Testis (tissue), 3 donors: ENCODE data around the gene IREB2. TPM values are rescaled to one million over a fixed set of nuclear protein-coding genes. Genes with fewer than 3 reads are reported as not detected.

Source experiments
- DNase-seq: peaks from one replicate; pipeline ENCODE4 v3.0.0-alpha.2; 2019
- H3K27ac ChIP-seq, 2 donors: fragments of 200-600 bp; sonication (generic); one replicate each; pipeline ENCODE4 v1.5.1; 2019
- H3K27me3 ChIP-seq: fragments of 200-600 bp; sonication (generic); one replicate; pipeline ENCODE4 v1.5.1; 2019
- H3K36me3 ChIP-seq: fragments of 200-600 bp; sonication (generic); one replicate; pipeline ENCODE4 v1.5.1; 2017; ENCODE audit warnings: low read depth; ENCODE audit errors: missing control alignments
- H3K4me1 ChIP-seq: fragments of 200-600 bp; sonication (generic); one replicate; pipeline ENCODE4 v1.5.1; 2019
- H3K4me3 ChIP-seq, 2 donors: fragments of 200-600 bp; sonication (generic); one replicate each; pipeline ENCODE4 v1.5.1; 2017 to 2019
- H3K9me3 ChIP-seq: fragments of 200-600 bp; sonication (generic); one replicate; pipeline ENCODE4 v1.5.1; 2017
- CTCF ChIP-seq, 3 experiments: fragments of 450-650 bp in 2 of 3; fragments of 200-600 bp in 1 of 3; sonication (generic) in 1 of 3; IDR thresholded peaks; one replicate each; pipeline ENCODE4 v1.5.1; 2016 to 2019; ENCODE audit warnings: antibody characterized with exemption in 3 of 3, mild to moderate bottlenecking in 2 of 3, moderate library complexity in 1 of 3
- POLR2A ChIP-seq: fragments of 450-650 bp; IDR thresholded peaks from one replicate; pipeline ENCODE4 v1.6.1; 2017; ENCODE audit warnings: antibody characterized with exemption, mild to moderate bottlenecking, moderate library complexity
- WGBS, 2 donors: methylation state at CpG; one replicate each; pipeline ENCODE4 v1.1.5; 2018; 5-methylcytosine and 5-hydroxymethylcytosine counted together
- intact Hi-C: fragments of 100-400 bp; cut with DNase I; formaldehyde crosslinking; loops from one replicate; pipeline ENCODE4 v1.15.1; 2023; ENCODE audit warnings: low total_unique reads
- polyA plus RNA-seq: library from polyadenylated mRNA; stranded (reverse); fragments of 350-450 nt; fragmentation: Illumina TruSeq; extraction: RNeasy Lipid Tissue Mini Kit (QIAGEN cat#74804); gene quantifications from one replicate; pipeline ENCODE4 v1.2.3, GENCODE V29; 2014; ENCODE audit warnings: low read depth, low replicate concordance; ENCODE audit not compliant: insufficient read depth
- total RNA-seq, 2 donors: library from RNA; depleted of rRNA; stranded (reverse); fragments of >200 nt; gene quantifications; one replicate each; pipeline ENCODE4 v1.2.3, GENCODE V29; 2016

The IREB2 gene
- total and polyA plus RNA-seq, 3 donors from 2014 or later: 43.1 to 69.0 (median 52.3) TPM

- Histone ChIP-seq H3K4me1 (no peaks in the 10 kb centered on the region), H3K27ac (no peak overlapping the region), H3K9me3 (no peaks in the 10 kb centered on the region), H3K4me3 (no peak overlapping the region), H3K36me3 (no peaks in the 10 kb centered on the region), H3K27me3 (no peaks in the 10 kb centered on the region)
- no peak for TF ChIP-seq CTCF (IDR thresholded peaks at IDR 0.05)
- TF ChIP-seq POLR2A: no peak
- no peak for DNase-seq
- 82 to 91% methylated on average over 8 of the region's 8 CpGs for WGBS, 2 donors
- intact Hi-C loops: no loop called here
Observed at GRCh38 chr15:78417754-78418630, 20.0 kb upstream of the IREB2 start.

GRCh38 chr15:78418686-78419085 lies 19.3 kb upstream of the IREB2 start:
- DNase-seq: no peak
- 83 to 87% methylated on average over 9 of the region's 9 CpGs for WGBS, 2 donors
- Histone ChIP-seq H3K4me1 (no peaks in the 10 kb centered on the region), H3K9me3 (no peaks in the 10 kb centered on the region), H3K27ac (no peak overlapping the region), H3K4me3 (no peak overlapping the region), H3K27me3 (no peaks in the 10 kb centered on the region), H3K36me3 (no peaks in the 10 kb centered on the region)
- intact Hi-C loops: no loop called here
- TF ChIP-seq CTCF (IDR thresholded peaks at IDR 0.05) (no peak), POLR2A (no peak)

GRCh38 chr15:78419367-78419766 lies 18.6 kb upstream of the IREB2 start:
- intact Hi-C loops: no loop called here
- Histone ChIP-seq H3K4me3 (no peak overlapping the region), H3K4me1 (no peaks in the 10 kb centered on the region)

GRCh38 chr15:78420220-78420619 lies 17.8 kb upstream of the IREB2 start:
- 93 to 96% methylated on average over 4 of the region's 4 CpGs for WGBS, 2 donors
- Histone ChIP-seq H3K27me3 (no peaks in the 10 kb centered on the region), H3K9me3 (no peaks in the 10 kb centered on the region), H3K36me3 (no peaks in the 10 kb centered on the region), H3K27ac (no peak overlapping the region), H3K4me1 (no peaks in the 10 kb centered on the region), H3K4me3 (no peak overlapping the region)
- TF ChIP-seq POLR2A (no peak), CTCF (IDR thresholded peaks at IDR 0.05) (no peak)
- no peak for DNase-seq
- intact Hi-C loops: loop anchor here (10.0 kb wide), 1 partner anchor 105 kb away; no protein-coding TSS in a partner anchor

More at GRCh38 chr15:78419367-78419766, 18.6 kb upstream of the IREB2 start:
- TF ChIP-seq POLR2A (no peak), CTCF (IDR thresholded peaks at IDR 0.05) (no peak)
- WGBS, 2 donors: 96% methylated on average over 3 of the region's 3 CpGs
- H3K36me3 ChIP-seq: no peaks in the 10 kb centered on the region
- no peaks in the 10 kb centered on the region for H3K27me3 ChIP-seq
- H3K27ac ChIP-seq: no peak overlapping the region
- DNase-seq: no peak
- no peaks in the 10 kb centered on the region for H3K9me3 ChIP-seq
